WTC11 (cell line): Measurements from ENCODE around the gene PIGS.

Experiments
- ATF6 ChIP-seq: sonication (generic); formaldehyde crosslinking; IDR thresholded peaks from 2 replicates; pipeline ENCODE4 v1.8.1; 2023; ENCODE audit warnings: mild to moderate bottlenecking, missing genetic modification reagents
- CTCF ChIP-seq: fragments of 200-600 bp; IDR thresholded peaks from 2 replicates; pipeline ENCODE4 v1.8.0; 2022; ENCODE audit warnings: antibody characterized with exemption
- MAX ChIP-seq: sonication (generic); formaldehyde crosslinking; IDR thresholded peaks from 2 replicates; pipeline ENCODE4 v1.8.0; 2022; ENCODE audit warnings: mild to moderate bottlenecking, missing genetic modification reagents
- NFATC4 ChIP-seq: fragments of 250-450 bp; sonication (Bioruptor Pico); IDR thresholded peaks from 2 replicates; pipeline ENCODE4 v1.9.0; 2021; ENCODE audit warnings: mild to moderate bottlenecking
- NR2C2 ChIP-seq: sonication (generic); formaldehyde crosslinking; IDR thresholded peaks from 2 replicates; pipeline ENCODE4 v1.8.0; 2022; ENCODE audit warnings: mild to moderate bottlenecking, missing genetic modification reagents
- ZNF138 ChIP-seq: sonication (generic); formaldehyde crosslinking; conservative IDR thresholded peaks from 2 replicates; pipeline ENCODE4 v1.8.1; 2022; ENCODE audit warnings: mild to moderate bottlenecking, moderate library complexity, missing genetic modification reagents
- ZNF232 ChIP-seq: sonication (generic); formaldehyde crosslinking; IDR thresholded peaks from 2 replicates; pipeline ENCODE4 v1.8.0; 2022; ENCODE audit warnings: mild to moderate bottlenecking, missing genetic modification reagents
- ZNF263 ChIP-seq: sonication (generic); formaldehyde crosslinking; IDR thresholded peaks from 2 replicates; pipeline ENCODE4 v1.8.1; 2022; ENCODE audit warnings: low read depth, mild to moderate bottlenecking, moderate library complexity, missing genetic modification reagents
- ZSCAN18 ChIP-seq: fragments of 250-450 bp; sonication (Bioruptor Pico); IDR thresholded peaks from 2 replicates; pipeline ENCODE4 v2.1.2; 2022; ENCODE audit warnings: mild to moderate bottlenecking, moderate library complexity

GRCh38 chr17:28532050-28532960 is 39.0 kb downstream of the PIGS start:
- TF ChIP-seq CTCF (no peak), NR2C2 (CRISPR knock-in tag) (no peak), NFATC4 (no peak), ZSCAN18 (CRISPR knock-in tag) (no peak), ZNF263 (CRISPR knock-in tag) (no peak), ZNF232 (CRISPR knock-in tag) (no peak), ZNF138 (CRISPR knock-in tag) (no peak), ATF6 (no peak), MAX (no peak)
